GM12878 (cell line): ENCODE results near the gene PSME3IP1. TPM values are rescaled to one million over a fixed set of nuclear protein-coding genes. Genes with fewer than 3 reads are reported as not detected.

Experiments used
- ATAC-seq: fragments of 200-7000 bp; cut with Tn5 transposase; 3 replicates; pipeline ENCODE4 v1.9.1; 2020; ENCODE audit warnings: mild to moderate bottlenecking, moderate library complexity
- BruUV-seq: library from RNA; stranded (reverse); fragments of 400-500 nt; replicated peaks from 2 replicates; lab custom pipeline; 2021; lab: Mats Ljungman, UMichigan
- CTCF ChIA-PET: fragments of 300-600 bp; sonication (Branson Sonifier 250); formaldehyde crosslinking; extraction: SDS; loops from one replicate; lab custom pipeline; 2021; ENCODE audit warnings: inconsistent platforms; lab: Yijun Ruan, JAX
- POLR2A ChIA-PET: fragments of 350-600 bp; formaldehyde crosslinking; extraction: SDS; loops from one replicate; lab custom pipeline; 2021; ENCODE audit warnings: inconsistent platforms; lab: Charles Lee
- RAD21 ChIA-PET: fragments of 300-600 bp; sonication (Branson Sonifier 250); formaldehyde crosslinking; loops from one replicate; lab custom pipeline; 2023; ENCODE audit warnings: antibody characterized with exemption; ENCODE audit not compliant: unreplicated experiment; lab: Charles Lee
- SMC1A ChIA-PET: fragments of 300-600 bp; sonication (Branson Sonifier 250); formaldehyde crosslinking; loops from one replicate; lab custom pipeline; 2023; ENCODE audit not compliant: unreplicated experiment, uncharacterized antibody; lab: Charles Lee
- DNase-seq: peaks from one replicate; pipeline ENCODE4 v3.0.0-alpha.2; 2011; ENCODE audit warnings: low read depth, low spot score
- FAIRE-seq: peaks from 3 replicates; lab custom pipeline; 2011; peaks lifted over from hg19 to GRCh38; lab: Jason Lieb, UNC
- H2AFZ ChIP-seq: 2 replicates; pipeline ENCODE4 v1.6.0; 2011; ENCODE audit warnings: low read depth, low read length, control low read depth; ENCODE audit not compliant: control insufficient read depth
- H3K27ac ChIP-seq: 2 replicates; pipeline ENCODE4 v1.5.1; 2011; ENCODE audit warnings: control low read depth; ENCODE audit not compliant: control insufficient read depth, insufficient read depth
- H3K27me3 ChIP-seq, 2 experiments: replicated peaks in 1 of 2; 2 replicates each; pipeline versions ENCODE4 v1.6.0 to v1.6.1; 2011; ENCODE audit warnings: low read length in 1 of 2; ENCODE audit not compliant: control insufficient read depth in 2 of 2, insufficient read depth in 2 of 2
- H3K36me3 ChIP-seq, 2 experiments: 2 replicates each; pipeline ENCODE4 v1.5.1; 2011; ENCODE audit warnings: low read length in 1 of 2; ENCODE audit not compliant: control insufficient read depth in 2 of 2, insufficient read depth in 2 of 2
- H3K4me1 ChIP-seq: 2 replicates; pipeline ENCODE4 v1.6.1; 2011; ENCODE audit warnings: mild to moderate bottlenecking, low read length, moderate library complexity, mixed read lengths; ENCODE audit not compliant: control insufficient read depth, insufficient read depth
- H3K4me2 ChIP-seq: 2 replicates; pipeline ENCODE4 v1.6.0; 2011; ENCODE audit warnings: control low read depth; ENCODE audit not compliant: control insufficient read depth, insufficient read depth
- H3K4me3 ChIP-seq: fragments of 200-600 bp; sonication (generic); 2 replicates; pipeline ENCODE4 v1.5.1; 2016
- H3K79me2 ChIP-seq: 2 replicates; pipeline ENCODE4 v1.6.0; 2011; ENCODE audit warnings: low read length; ENCODE audit not compliant: control insufficient read depth, insufficient read depth
- H3K9ac ChIP-seq: 2 replicates; pipeline ENCODE4 v1.8.0; 2011; ENCODE audit warnings: low read length, control low read depth, mixed read lengths; ENCODE audit not compliant: control insufficient read depth, insufficient read depth
- H3K9me3 ChIP-seq: replicated peaks from 3 replicates; pipeline ENCODE4 v1.5.1; 2011; ENCODE audit warnings: mild to moderate bottlenecking, low read length; ENCODE audit not compliant: control insufficient read depth, insufficient read depth
- H4K20me1 ChIP-seq: 2 replicates; pipeline ENCODE4 v1.6.0; 2011; ENCODE audit not compliant: control insufficient read depth, insufficient read depth
- CBX3 ChIP-seq: fragments of 200-600 bp; sonication (generic); IDR thresholded peaks from 2 replicates; pipeline ENCODE4 v1.6.1; 2016; ENCODE audit warnings: low read depth, borderline replicate concordance
- CTCF ChIP-seq, 3 experiments: IDR thresholded peaks in 2 of 3; conservative IDR thresholded peaks in 1 of 3; 2 replicates each; pipeline ENCODE4 v1.5.1; 2011; ENCODE audit warnings: low read depth in 3 of 3, low read length in 3 of 3, mild to moderate bottlenecking in 3 of 3, control low read depth in 2 of 3, moderate library complexity in 2 of 3, inconsistent platforms in 1 of 3, mixed read lengths in 1 of 3; ENCODE audit not compliant: control insufficient read depth in 2 of 3, insufficient read depth in 1 of 3; ENCODE audit errors: extremely low read depth in 1 of 3
- EED ChIP-seq: sonication (generic); IDR thresholded peaks from 2 replicates; pipeline ENCODE4 v1.6.1; 2016; ENCODE audit warnings: antibody characterized with exemption, low read depth
- FOXK2 ChIP-seq: fragments of 450-650 bp; IDR thresholded peaks from 2 replicates; pipeline ENCODE4 v1.6.1; 2017; ENCODE audit warnings: mild to moderate bottlenecking, moderate library complexity
- HSF1 ChIP-seq: fragments of 150-350 bp; IDR thresholded peaks from 2 replicates; pipeline ENCODE4 v1.6.1; 2014; ENCODE audit warnings: mild to moderate bottlenecking, low read depth, low read length
- MXI1 ChIP-seq: fragments of 150-350 bp; IDR thresholded peaks from 2 replicates; pipeline ENCODE4 v1.6.1; 2011; ENCODE audit warnings: low read depth, mild to moderate bottlenecking, inconsistent platforms, low read length, improper control_type of control experiment
- POLR2A ChIP-seq: IDR thresholded peaks from 2 replicates; pipeline ENCODE4 v1.6.1; 2011; ENCODE audit warnings: low read depth, mild to moderate bottlenecking, low read length
- ZBTB4 ChIP-seq: fragments of 450-650 bp; formaldehyde crosslinking; IDR thresholded peaks from 2 replicates; pipeline ENCODE4 v1.4.0; 2022; ENCODE audit warnings: mild to moderate bottlenecking, moderate library complexity
- WGBS: methylation state at CpG from one replicate; pipeline ENCODE4 v1.1.6; 2016; ENCODE audit warnings: low lambda C conversion rate; ENCODE audit not compliant: insufficient replicate concordance, insufficient coverage; ENCODE audit errors: missing lambda C conversion rate; 5-methylcytosine and 5-hydroxymethylcytosine counted together
- in situ Hi-C: fragments of 300-500 bp; cut with MboI; formaldehyde crosslinking; loops from 9 replicates; pipeline ENCODE4 v1.14.3; 2018; ENCODE audit warnings: mixed read lengths
- intact Hi-C: fragments of 100-400 bp; cut with micrococcal nuclease; formaldehyde crosslinking; loops from one replicate; pipeline ENCODE4 v1.14.2; 2022; ENCODE audit not compliant: unreplicated experiment
- polyA plus RNA-seq, 11 experiments: library from polyadenylated mRNA; depleted of rRNA in 4 of 11; unstranded in 6 of 11; stranded (reverse) in 5 of 11; fragments of >200 nt; fragmentation: Nextera tagmentation in 4 of 11; fragmentation: Illumina TruSeq in 1 of 11; extraction: Ambion mirVana in 4 of 11; extraction: Trizol in 1 of 11; gene quantifications; 1 replicate in 1 of 11; 2 replicates in 10 of 11; pipeline versions ENCODE4 v1.2.1 to v1.2.3, GENCODE V29; 2011 to 2016; ENCODE audit warnings: inconsistent platforms in 2 of 11, missing spikeins in 2 of 11, low read depth in 1 of 11
- total RNA-seq, 4 experiments: library from RNA; depleted of rRNA in 3 of 4; stranded (reverse); fragments of >200 nt in 3 of 4; fragmentation: Illumina TruSeq in 1 of 4; extraction: Trizol in 1 of 4; gene quantifications; 2 replicates each; pipeline versions ENCODE4 v1.2.1 to v1.2.3, GENCODE V29; 2013 to 2021

The PSME3IP1 gene
- total and polyA plus RNA-seq, 10 of the 15 experiments (the other 5 are each of a cell fraction or from before 2014, with no cell fraction given) = 67.9 to 174 (median 111) TPM

- H3K27ac ChIP-seq = no peak overlapping the region
- POLR2A ChIA-PET = no interaction called here
- no TSS peak for BruUV-seq
- WGBS = 64% methylated on average over 1 of the region's 1 CpG
- CTCF ChIA-PET = no interaction called here
- no peak for DNase-seq
- no peak overlapping the region for H3K9ac ChIP-seq
- in situ Hi-C loops = no loop called here
- RAD21 ChIA-PET = no interaction called here
- no peak overlapping the region for H3K4me3 ChIP-seq
- H2AFZ ChIP-seq = no peak overlapping the region
- peaks cover 28% of the 10 kb centered on the region for H3K4me1 ChIP-seq
- SMC1A ChIA-PET = no interaction called here
- no peak for FAIRE-seq
- no peaks in the 10 kb centered on the region for H3K27me3 ChIP-seq
- no peak for ATAC-seq
- H4K20me1 ChIP-seq = no peaks in the 10 kb centered on the region
- H3K79me2 ChIP-seq = no peaks in the 10 kb centered on the region
- no peaks in the 10 kb centered on the region for H3K9me3 ChIP-seq
- no peaks in the 10 kb centered on the region for H3K36me3 ChIP-seq
- no peak overlapping the region for H3K4me2 ChIP-seq
- TF ChIP-seq FOXK2 = 0 out of 2 replicates have a peak, but pooled peaks have one; percentile 22
- TF ChIP-seq HSF1 = no peak
- intact Hi-C loops = no loop called here
Measured at GRCh38 chr16:57108432-57108831, 77.4 kb downstream of the PSME3IP1 start.

- WGBS = 48% methylated on average over 9 of the region's 9 CpGs
- POLR2A ChIA-PET = interaction anchor here (0.7 kb wide), 2 partner anchors 21 to 30 kb away, joined by 4 read pairs; no protein-coding TSS in a partner anchor
- in situ Hi-C loops = no loop called here
- TF ChIP-seq CTCF (IDR thresholded peaks at IDR 0.05 in 2 of 3, conservative IDR thresholded peaks at IDR 0.05 in 1 of 3; ENCODE audit: control insufficient read depth in 2 of 3, extremely low read depth in 1 of 3, insufficient read depth in 1 of 3, low read depth in 3 of 3, low read length in 3 of 3) = no peak
- TF ChIP-seq ZBTB4 = no peak
- no peak for TF ChIP-seq MXI1
- TF ChIP-seq POLR2A = no peak
- TF ChIP-seq CBX3 = no peak
- TF ChIP-seq EED = no peak
Measured at GRCh38 chr16:57107321-57107922, 78.4 kb downstream of the PSME3IP1 start.

More at GRCh38 chr16:57107321-57107922, 78.4 kb downstream of the PSME3IP1 start:
- H3K9ac ChIP-seq = no peak overlapping the region
- H4K20me1 ChIP-seq = no peaks in the 10 kb centered on the region
- CTCF ChIA-PET = interaction anchor here (0.7 to 2.7 kb wide), 3 partner anchors 14 to 71 kb away, joined by 3 to 15 read pairs (median 4); partner anchors contain the start of gene CPNE2
- RAD21 ChIA-PET = interaction anchor here (1.3 kb wide), 1 partner anchor 98 kb away, joined by 4 read pairs; no protein-coding TSS in a partner anchor
- H3K4me2 ChIP-seq = no peak overlapping the region
- no peaks in the 10 kb centered on the region for H3K27me3 ChIP-seq
- no peak for FAIRE-seq
- no peak for DNase-seq
- no TSS peak for BruUV-seq
- H3K9me3 ChIP-seq = no peaks in the 10 kb centered on the region
- SMC1A ChIA-PET = interaction anchor here (0.9 to 1.0 kb wide), 2 partner anchors 24 to 43 kb away, joined by 3 read pairs; no protein-coding TSS in a partner anchor
- peaks cover 18% of the 10 kb centered on the region for H3K4me1 ChIP-seq
- no peaks in the 10 kb centered on the region for H3K36me3 ChIP-seq
- no peak overlapping the region for H3K27ac ChIP-seq
- H3K79me2 ChIP-seq = no peaks in the 10 kb centered on the region
- peak; percentile 13 for ATAC-seq
- no peak overlapping the region for H3K4me3 ChIP-seq
- no peak overlapping the region for H2AFZ ChIP-seq
- intact Hi-C loops = no loop called here
